ENCODE measurements around the gene GOLGA6L2.
"Not testable (repeated sequence)": the region's sequence is repeated elsewhere in the genome, so short reads cannot be mapped to it uniquely, and the experiment has no call there.

GOLGA6L2 gene

DNA sequence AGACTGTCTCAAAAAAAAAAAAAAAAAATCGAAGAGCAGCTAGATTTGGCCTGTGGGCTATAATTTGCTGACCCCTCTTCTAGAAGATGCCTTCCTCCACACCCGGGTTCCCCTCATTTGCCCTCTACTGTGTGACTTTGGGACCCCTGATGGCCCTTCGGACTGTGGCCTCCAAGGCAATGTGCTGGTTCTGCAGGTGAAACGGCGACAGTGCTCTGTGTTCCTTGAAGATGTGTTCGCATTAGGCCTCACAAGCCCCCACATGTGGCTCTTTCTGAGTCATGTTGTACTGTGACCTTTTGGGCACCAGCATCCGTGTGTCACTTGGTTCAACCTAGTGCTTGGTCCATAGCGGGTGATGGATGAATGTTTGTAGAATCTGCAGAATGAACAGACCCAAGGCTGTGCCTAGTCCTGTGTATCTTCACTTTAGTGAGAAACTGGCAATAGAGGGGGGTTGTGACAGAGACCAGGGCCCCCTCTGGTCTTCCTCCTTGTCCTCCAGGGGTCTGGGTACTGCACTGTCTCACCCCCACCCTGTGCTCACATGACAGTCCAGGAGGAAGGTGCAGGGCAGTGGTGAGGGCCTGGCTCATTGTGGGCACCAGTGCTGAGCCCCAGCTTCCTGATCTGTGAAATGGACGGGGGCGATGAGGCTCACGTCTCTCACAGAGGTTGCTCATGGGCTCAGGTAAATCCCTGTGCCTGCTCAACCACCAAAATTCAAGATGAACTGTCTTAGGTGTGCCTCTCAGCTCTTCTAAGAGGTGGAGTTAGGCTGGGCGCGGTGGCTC, 22.7 kb downstream of the GOLGA6L2 start:
- no peak for DNase-seq (ENCODE audit: low spot score)

DNA sequence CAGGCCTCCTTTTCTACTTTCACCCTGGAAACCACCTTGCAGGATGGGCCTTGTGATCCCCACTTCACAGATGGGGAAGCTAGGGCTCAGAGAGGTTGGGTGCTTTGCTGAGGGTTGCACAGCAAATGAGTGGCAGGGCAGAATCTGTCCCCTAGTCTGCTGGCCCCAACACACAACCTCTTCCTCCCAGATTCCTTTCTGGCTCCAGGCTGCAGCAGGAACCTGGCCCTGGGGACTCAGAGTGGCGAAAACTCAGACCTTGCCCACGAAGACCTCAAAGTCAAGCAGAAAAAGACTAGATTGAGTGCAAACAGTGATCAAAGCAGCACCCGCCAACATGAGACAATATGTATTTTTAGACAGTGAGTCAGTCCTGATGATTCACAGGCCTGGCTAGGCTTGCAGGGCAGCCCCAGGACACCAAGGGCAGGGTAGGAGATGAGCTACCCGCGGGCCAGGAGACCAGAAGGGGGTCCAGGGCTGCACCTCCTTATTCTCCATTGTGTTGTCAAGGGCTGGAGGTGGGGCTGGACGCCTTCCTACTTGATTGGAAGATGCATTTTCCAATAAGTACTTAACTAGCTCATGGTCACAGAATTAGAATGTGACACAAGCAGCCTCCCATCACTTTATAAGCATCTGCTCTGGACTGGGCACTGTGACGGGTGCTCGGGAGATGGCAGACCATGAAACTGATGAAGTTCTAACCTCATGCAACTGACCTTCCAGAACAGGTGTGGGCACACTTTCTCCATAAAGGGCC, 23.9 kb downstream of the GOLGA6L2 start:
- no peak for DNase-seq (ENCODE audit: low spot score)

DNA sequence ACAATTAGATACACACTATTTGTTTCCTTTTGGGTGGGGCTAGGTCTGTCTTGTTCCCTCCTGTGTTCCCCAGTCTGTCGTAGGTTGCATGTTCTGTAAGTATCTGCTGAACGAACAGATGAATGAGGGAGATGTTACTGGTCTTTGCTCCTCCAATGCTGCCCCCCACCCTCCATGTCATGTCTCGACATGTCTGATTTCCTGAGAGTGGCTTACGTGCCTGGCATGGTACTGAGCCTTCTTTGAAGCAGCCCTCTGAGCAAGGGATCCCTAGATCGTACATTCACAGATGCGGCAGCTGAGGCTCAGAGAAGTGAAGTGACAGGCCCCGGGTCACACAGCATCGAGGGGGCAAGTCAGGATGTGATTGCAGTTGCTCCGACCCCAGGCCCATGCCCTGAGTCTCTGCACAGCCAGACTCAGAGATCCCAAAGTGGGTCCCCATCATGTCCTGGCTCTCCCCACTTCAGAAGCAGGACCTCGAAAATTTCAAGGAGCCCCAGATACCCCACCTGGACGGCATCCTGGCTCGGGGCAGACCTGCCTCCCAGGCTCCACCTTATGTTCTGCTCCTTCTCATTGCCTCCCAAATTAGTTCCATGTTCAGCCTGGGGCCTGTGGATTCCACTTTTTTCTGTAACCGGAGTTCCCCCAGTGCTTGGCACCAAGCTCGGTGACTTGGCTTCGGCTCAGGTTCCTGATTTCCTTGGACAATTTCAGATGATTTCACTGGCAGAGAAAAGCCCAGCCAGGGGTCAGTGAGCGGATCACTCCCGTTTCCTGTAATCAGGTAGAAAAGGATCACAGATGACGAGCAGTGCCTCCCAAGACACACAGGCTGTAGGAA, 24.7 kb downstream of the GOLGA6L2 start:
- no peak for DNase-seq (ENCODE audit: low spot score)

- DNase-seq (ENCODE audit: low spot score) = no peak
Observed at GRCh38 chr15:23420806-23421575, 26.1 kb downstream of the GOLGA6L2 start.

GRCh38 chr15:23416349-23417276, 30.4 kb downstream of the GOLGA6L2 start:
- no peak for DNase-seq (ENCODE audit: low spot score)

- not testable (repeated sequence) for DNase-seq (ENCODE audit: low spot score)
Observed at GRCh38 chr15:23415866-23416265, 31.2 kb downstream of the GOLGA6L2 start.

DNA sequence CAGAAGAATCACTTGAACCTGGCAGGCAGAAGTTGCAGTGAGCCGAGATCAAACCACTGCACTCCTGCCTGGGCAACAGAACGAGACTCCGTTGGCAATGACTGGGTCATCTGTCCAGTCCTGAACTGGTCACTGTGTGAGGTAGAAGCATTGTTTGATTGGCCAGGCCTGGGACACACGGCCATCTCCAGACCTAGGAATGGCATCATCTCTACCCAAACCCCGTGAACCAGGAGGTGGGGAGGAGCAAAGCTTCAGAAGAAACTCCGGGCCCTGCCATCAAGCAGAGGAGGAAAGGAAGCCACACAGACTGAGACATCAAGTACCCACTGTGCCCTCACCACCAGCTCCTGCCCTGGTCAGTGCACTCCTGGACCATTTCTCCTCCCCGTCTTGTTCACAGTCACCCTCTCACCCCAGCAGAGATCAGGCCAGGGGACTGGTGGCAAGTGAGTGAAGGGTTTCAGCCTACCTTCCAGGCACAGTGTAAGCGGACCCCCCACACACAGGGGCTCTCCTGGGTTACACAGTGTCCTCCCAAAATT, 31.6 kb downstream of the GOLGA6L2 start:
- no peak for DNase-seq (ENCODE audit: low spot score)

GRCh38 chr15:23412881-23413600, 34.0 kb downstream of the GOLGA6L2 start:
- not testable (repeated sequence) for DNase-seq (ENCODE audit: low spot score)

DNA sequence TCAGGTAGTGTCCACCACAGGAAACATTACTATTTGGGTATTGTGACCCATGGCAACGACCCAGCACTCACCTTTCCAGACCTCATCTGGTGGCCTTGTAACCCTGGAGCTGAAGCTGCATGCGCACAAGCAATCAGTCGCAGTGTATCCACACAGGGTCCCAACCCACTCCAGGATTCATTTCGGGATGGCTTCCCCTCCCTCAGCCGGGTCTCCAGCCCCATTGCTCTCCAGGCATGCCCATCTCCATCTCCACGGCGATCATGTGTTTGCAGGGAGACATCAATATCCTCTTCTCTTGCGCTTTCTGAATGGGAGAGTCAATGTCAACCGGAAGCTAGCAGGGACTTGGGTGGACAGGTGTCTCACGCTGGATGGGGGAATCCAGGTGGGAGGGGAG, 35.2 kb downstream of the GOLGA6L2 start:
- no peak for DNase-seq (ENCODE audit: low spot score)

DNA sequence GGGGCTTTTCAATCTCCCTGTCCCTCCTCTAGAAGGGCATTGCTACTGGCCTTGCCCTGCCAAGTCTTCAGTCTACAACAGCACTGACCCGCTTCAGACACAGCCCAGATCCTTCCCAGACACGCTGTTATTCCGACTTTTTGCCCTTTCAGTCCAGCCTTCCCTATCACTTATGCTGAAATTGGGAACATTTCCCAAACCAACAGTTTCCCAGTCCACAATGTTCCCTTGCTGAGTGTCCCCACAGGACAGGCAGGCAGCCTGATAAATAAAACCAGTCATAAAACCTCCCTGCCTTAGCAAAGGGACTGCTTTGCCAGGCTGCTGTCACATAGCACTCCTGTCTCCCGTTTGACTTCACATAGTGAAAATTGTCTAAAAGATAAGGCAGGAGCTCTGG, 43.5 kb downstream of the GOLGA6L2 start:
- no peak for DNase-seq (ENCODE audit: low spot score)

DNA sequence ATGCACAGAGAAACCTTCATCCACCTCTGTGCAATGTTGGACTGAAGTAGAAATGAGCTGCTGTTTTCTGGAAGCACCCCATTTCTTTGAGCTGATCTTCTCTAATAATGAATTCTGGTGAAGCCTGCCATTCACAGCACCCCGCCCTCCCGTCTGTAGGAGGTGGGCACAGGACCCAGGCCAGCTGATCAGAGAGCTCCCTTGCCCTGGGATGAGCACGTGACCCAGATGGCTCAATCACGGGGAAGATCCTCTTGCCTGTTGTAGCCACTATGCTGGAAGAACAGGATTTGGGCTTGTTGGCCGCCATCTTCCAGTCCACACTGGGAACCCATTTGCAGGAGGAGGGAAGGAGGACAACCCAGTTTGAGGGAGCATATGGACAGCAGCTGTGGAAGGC, 44.5 kb downstream of the GOLGA6L2 start:
- DNase-seq (ENCODE audit: low spot score) = no peak

DNA sequence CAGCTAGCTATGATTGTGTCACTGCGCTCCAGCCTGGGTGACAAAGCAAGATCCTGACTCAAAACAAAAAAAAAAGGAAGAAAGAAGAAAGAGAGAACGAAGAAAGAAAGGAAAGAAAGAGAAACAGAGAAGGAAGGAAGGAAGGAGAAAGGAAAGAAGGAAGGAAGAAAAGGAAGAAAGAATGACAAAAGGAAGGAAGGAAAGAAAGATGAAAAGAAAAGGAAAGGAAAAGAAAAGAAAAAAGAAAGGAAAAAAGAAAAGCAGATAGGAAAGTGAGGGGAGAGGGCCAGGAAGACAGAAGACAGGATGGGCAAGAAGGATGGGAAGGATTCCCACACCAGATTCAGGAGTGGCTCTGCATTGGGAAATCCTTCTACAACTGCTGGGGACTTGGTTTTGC, 44.9 kb downstream of the GOLGA6L2 start:
- no peak for DNase-seq (ENCODE audit: low spot score)

- no peak for DNase-seq (ENCODE audit: low spot score)
Observed at GRCh38 chr15:23401627-23402026, 45.4 kb downstream of the GOLGA6L2 start.

DNA sequence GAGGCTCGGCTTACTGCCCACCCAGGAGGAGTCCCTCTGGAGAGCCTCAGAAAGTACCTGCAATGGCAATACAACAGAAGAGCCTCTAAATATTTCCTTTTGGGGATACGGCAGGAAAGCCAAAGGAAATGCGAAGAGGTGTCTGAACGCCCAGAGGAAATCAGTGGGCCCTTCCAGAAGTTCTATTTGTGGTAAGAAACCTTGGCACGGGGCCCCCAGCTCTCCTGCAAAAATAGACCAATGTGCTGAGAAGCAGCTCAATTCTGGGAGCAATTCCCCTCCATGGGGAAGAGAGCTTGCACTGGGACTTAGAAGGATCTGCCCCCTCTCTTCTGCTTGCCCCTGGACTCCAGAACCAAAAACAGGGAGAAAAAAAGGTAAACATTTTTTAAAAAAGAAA, 47.8 kb downstream of the GOLGA6L2 start:
- not testable (repeated sequence) for DNase-seq (ENCODE audit: low spot score)

- not testable (repeated sequence) for DNase-seq (ENCODE audit: low spot score)
Observed at GRCh38 chr15:23398357-23398756, 48.7 kb downstream of the GOLGA6L2 start.

GRCh38 chr15:23397779-23398178, 49.3 kb downstream of the GOLGA6L2 start:
- DNase-seq (ENCODE audit: low spot score) = no peak

DNA sequence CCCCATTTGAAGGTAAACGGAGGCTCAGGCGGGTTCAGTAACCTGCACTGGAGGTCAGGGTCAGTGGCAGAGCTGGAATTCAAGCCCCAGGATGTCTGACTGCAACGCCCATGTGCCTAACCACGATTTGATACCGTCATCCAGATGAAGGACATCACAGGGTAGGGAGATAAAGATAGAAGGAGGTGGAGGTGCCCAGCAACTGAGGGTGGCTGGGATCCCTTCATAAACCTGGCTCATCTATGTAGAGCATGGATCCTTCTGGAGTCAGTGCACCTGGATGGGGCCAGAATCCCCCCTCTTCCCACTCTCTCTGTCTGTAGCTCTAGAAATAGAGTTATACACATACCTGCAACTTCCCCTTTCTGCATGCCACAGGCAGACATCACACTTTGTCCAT, 51.2 kb downstream of the GOLGA6L2 start:
- DNase-seq (ENCODE audit: low spot score) = no peak

- DNase-seq (ENCODE audit: low spot score) = no peak
Observed at GRCh38 chr15:23395030-23395692, 51.9 kb downstream of the GOLGA6L2 start.
